ENCODE measurements around the gene AHCY. TPM values are rescaled to one million over a fixed set of nuclear protein-coding genes. Genes with fewer than 3 reads are reported as not detected.

The AHCY gene
- total and polyA plus RNA-seq, 11 donors, result 48.3 to 132 (median 59.1) TPM

DNA sequence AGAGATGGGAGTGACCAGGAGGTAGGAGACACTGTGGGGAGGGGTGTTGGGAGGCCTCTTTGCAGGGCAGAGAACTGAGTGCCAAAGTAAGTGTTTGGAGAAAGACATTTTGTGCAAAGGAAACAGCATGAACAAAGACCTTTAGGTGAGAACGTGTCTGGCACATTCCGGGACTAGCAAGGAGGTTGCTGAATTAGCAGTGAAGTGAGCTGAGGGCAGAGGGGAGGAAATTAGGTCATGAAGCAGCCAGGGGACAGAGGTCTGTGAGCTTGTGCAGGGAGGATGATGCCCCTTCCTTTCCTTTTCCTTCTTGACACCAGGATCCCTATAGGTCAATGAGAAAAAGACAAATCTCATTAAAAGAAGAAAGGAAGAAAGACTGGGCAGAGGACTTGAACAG lies 21.4 kb upstream of the AHCY start:
- 34 to 38% (median 37%) methylated on average over 2 of the region's 2 CpGs for WGBS, 4 donors
- DNase-seq (no peak), ATAC-seq (no peak)

GRCh38 chr20:34322267-34323105 lies 19.3 kb upstream of the AHCY start:
- DNase-seq (no peak), ATAC-seq (no peak)
- no peak overlapping the region for H3K27ac ChIP-seq
- no peaks in the 10 kb centered on the region for H3K9me3 ChIP-seq
- intact Hi-C loops (cut with DNase I), result no loop called here
- no peaks in the 10 kb centered on the region for H3K27me3 ChIP-seq
- H3K36me3 ChIP-seq, result no peaks in the 10 kb centered on the region
- 72 to 78% (median 76%) methylated on average over 9 of the region's 9 CpGs for WGBS, 4 donors
- H3K4me1 ChIP-seq, result peaks cover 0 to 8% (median 0%) of the 10 kb centered on the region in 12 donors
- TF ChIP-seq, protein P1, sequence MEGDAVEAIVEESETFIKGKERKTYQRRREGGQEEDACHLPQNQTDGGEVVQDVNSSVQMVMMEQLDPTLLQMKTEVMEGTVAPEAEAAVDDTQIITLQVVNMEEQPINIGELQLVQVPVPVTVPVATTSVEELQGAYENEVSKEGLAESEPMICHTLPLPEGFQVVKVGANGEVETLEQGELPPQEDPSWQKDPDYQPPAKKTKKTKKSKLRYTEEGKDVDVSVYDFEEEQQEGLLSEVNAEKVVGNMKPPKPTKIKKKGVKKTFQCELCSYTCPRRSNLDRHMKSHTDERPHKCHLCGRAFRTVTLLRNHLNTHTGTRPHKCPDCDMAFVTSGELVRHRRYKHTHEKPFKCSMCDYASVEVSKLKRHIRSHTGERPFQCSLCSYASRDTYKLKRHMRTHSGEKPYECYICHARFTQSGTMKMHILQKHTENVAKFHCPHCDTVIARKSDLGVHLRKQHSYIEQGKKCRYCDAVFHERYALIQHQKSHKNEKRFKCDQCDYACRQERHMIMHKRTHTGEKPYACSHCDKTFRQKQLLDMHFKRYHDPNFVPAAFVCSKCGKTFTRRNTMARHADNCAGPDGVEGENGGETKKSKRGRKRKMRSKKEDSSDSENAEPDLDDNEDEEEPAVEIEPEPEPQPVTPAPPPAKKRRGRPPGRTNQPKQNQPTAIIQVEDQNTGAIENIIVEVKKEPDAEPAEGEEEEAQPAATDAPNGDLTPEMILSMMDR (IDR thresholded peaks at IDR 0.05), result no peak
- TF ChIP-seq POLR2A (IDR thresholded peaks at IDR 0.05), result no peak
- H3K4me3 ChIP-seq, result no peak overlapping the region

More for the DNA sequence above, 21.4 kb upstream of the AHCY start:
- no peaks in the 10 kb centered on the region for H3K36me3 ChIP-seq
- peaks cover 0 to 8% (median 0%) of the 10 kb centered on the region in 12 donors for H3K4me1 ChIP-seq
- H3K9me3 ChIP-seq, result no peaks in the 10 kb centered on the region
- intact Hi-C loops (cut with DNase I), result no loop called here
- H3K27ac ChIP-seq, result no peak overlapping the region
- no peak overlapping the region for H3K4me3 ChIP-seq
- H3K27me3 ChIP-seq, result no peaks in the 10 kb centered on the region
- no peak for TF ChIP-seq POLR2A (IDR thresholded peaks at IDR 0.05)
- TF ChIP-seq, protein P1 (IDR thresholded peaks at IDR 0.05), result no peak

- Histone ChIP-seq H3K4me1 (peaks cover 0 to 8% (median 0%) of the 10 kb centered on the region in 12 donors), H3K4me3 (no peak overlapping the region), H3K27me3 (no peaks in the 10 kb centered on the region), H3K9me3 (no peaks in the 10 kb centered on the region), H3K36me3 (no peaks in the 10 kb centered on the region), H3K27ac (no peak overlapping the region)
- DNase-seq (no peak), ATAC-seq (no peak)
- intact Hi-C loops (cut with DNase I), result no loop called here
- WGBS, 4 donors, result 63 to 76% (median 72%) methylated on average over 3 of the region's 3 CpGs
- no peak for TF ChIP-seq POLR2A (IDR thresholded peaks at IDR 0.05)
- TF ChIP-seq, protein P1 (IDR thresholded peaks at IDR 0.05), result no peak
These were observed 17.7 kb upstream of the AHCY start for GRCh38 chr20:34320861-34321260.

DNA sequence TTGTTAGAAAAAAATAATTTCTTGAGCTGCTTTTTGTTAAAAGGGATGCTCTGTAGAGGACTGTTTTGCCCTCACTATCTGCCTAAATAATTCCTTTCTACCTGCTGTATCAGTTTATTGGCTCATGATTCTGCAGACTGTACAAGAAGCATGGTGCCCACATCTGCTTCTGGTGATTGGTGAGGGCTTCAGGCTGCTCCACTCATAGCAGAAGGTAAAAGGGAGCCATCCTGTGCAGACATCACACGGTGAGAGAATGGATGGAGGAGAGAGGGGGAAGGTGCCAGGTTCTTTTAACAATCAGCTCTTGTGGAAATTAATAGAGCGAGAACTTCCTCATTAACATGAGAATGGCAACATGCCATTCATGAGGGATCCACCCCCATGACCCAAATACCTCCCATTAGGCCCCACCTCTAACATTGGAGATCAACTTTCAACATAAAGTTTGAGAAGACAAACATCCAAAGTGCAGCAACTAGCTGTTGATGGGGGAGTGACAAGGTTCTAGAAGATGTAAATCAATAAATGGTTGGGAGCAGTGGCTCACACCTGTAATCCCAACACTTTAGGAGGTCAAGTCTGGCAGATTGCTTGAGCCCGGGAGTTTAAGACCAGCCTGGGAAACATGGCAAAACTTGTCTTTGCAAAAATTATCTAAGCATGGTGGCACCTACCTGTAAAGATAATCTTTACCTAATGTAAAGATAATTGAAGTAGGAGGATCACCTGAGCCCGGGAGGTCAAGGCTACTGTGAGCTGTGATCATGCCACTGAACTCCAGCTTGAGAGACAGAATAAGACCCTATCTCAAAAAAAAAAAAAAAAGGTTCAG lies 15.7 kb upstream of the AHCY start:
- Histone ChIP-seq H3K9me3 (no peaks in the 10 kb centered on the region), H3K27ac (no peak overlapping the region), H3K4me3 (no peak overlapping the region), H3K36me3 (no peaks in the 10 kb centered on the region), H3K4me1 (peaks cover 0 to 8% (median 0%) of the 10 kb centered on the region in 12 donors), H3K27me3 (no peaks in the 10 kb centered on the region)
- 76 to 84% (median 79%) methylated on average over 4 of the region's 4 CpGs for WGBS, 4 donors
- ATAC-seq, result no peak
- intact Hi-C loops (cut with DNase I), result loop anchor here in 9 of 10 donors (5.0 to 10.0 kb wide), 8 partner anchors 156 to 456 kb away; partner anchors contain the start of genes DYNLRB1 (in 1 of the 9) and TP53INP2 (in 1 of the 9)
- no peak for TF ChIP-seq POLR2A (IDR thresholded peaks at IDR 0.05)
- TF ChIP-seq, protein P1 (IDR thresholded peaks at IDR 0.05), result no peak
- DNase-seq, result no peak

Measured in heart left ventricle (tissue), 16 donors.